Nucleus accumbens (tissue), 56 donors: ENCODE results near the gene FOXL1.
A peak's percentile ranks its signal among the peaks of the same experiment; 100 is the strongest.

ENCODE experiments used
- DNase-seq, 56 donors: peaks; one replicate each; lab custom pipeline; 2025; lab: John Stamatoyannopoulos, UW

Gene FOXL1

DNA sequence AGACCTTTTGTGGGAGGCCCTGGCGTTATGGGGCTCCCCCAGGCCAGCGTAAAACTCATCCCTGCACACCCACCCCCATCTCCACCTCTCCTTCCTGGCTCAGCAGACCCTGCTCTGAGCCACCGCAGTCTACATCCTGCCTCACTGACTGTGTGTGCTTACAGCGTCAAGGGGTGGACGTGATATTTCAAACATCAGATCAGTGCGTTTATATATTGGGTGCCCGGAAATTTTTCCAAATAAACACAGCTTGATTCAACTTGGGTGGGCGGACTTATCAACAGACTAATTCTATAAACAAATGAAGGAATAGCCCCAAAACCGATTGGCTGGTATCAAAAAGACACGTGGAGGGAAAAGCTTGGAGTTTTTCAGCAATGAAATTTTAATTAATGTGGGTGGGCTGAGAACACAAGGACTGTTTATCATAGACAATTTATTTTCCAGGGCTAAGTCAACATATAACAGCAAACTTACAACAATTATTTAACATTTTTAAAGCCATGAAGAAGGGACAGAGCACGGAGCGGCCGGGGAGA, at the start of gene FOXL1:
TSS of gene FOXL1 (plus strand) at position 489 of the 539 bp plus-strand sequence. CDS start 175 bp downstream, outside the sequence.
- no peak for DNase-seq

DNA sequence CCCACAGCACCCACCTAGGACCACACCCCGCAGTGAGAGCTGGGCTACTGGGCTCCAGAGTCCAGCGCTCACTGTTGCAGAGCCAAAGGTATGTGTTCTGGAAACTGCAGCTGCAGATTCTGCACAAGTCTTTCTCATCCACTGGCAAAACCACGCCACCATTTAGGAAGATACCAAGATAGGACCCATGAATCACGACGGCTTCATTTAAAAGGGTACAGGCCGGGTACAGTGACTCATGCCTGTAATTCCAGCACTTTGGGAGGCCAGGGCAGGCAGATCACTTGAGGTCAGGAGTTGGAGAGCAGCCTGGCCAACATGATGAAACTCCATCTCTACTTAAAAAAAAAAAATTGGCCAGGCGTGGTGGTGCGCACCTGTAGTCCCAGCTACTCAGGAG, 49.2 kb upstream of the FOXL1 start:
- DNase-seq = no peak

DNA sequence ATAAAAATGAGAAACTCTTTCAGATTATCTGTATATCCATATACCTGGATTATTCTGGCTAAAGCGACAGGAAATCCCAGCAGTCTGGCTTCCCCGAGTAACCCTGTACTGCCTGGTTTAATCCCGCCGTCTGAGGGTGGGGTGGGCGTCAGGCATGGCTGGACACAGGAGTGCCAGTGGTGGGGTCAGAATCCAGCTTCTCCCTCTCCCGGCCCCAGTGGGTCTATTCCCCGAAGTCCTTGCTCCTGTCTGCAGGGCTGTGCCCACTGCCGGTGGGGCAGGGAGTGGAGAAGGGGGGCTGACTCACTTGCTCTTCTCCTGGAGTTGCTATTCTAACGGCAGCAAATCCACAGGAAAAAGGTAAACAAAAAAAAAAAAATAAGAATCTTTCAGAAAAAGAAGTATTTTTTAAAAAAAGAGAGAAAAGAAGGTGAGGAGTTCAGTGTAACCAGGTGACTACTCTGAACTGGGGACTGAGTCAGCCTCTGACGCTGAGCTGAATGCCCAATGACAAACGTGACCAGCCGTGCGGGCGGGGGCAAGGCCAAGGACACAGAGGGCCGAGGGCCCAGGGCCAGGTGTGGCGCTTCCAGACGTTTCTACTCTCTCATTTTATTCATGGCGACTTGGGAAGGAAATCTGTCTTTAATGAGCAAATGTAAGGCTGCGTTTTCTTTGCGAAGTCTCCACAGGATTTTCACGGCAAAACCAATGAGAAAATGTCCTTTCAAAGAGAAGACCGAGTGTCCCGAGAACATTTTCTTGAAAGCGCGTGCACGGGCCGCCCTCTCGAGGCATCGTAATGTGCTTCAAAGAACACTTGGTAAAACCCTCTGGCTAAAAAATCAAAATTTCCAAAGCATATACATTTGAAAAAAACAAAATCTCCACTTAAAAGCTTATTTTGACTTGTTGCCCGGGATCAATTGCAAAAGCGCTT, 47.8 kb upstream of the FOXL1 start:
- DNase-seq = peak in 11 of 56 donors; percentile 7 to 47 (median 25)

DNA sequence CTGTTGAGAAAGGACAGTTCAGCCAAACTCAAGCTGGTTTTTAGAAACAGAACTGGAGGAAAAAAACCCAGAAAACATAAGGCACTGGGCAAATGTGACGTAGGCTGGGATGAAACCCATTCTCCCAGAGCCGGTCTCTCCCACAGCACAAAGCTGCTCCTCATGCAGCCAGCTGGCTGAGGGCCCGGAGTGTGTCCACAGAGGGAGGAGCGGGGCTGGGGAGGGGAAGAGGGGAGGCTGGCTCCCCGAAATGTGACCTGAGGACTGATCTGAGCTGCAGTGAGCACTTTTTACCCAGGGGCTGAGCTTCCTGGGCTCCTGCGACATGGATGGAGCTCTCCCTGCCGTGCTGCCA, 47.2 kb upstream of the FOXL1 start:
- peak; percentile 15 to 94 (median 76) for DNase-seq

DNA sequence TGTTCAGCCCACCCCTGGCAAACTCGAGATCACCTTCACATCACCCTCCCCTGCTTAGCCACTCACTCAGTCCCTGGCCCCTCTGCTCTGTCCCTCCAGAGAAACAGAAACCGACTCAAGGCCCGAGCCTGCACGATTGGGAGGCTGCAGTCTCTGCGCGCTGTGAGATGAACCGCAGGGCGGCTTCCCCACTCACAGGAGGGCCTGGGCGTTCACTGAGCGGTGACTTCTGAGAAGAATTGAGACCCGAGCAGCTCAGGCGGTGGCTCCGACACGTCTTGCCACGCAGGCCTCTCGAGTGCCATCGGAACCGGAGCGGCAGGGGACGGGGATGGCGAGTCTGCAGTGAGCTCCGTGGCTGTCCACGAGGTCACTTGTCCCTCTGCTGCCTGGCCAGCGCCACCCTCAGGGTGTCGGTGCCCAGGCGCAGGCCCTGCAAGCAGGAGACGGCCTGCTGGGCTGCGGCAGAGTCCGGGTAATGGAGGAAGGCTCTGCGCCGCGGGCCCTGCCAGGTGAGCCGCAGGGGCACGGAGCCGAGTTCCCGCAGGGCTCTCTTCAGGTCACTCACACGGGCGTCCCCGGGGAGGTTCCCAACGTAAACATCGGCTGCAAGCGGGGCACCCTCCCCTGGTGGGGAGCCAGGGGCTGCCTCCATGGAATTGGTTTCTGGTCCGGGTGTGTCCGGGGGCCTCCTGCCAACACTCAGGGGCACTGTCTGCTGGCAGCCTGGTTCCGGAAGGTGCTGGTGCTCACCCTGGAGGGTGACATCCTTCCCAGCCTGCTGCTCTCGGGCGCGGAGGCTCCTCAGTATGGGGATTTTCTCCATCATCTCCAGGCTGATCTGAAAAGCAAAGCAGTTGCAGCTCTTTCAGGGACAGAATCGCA, 46.5 kb upstream of the FOXL1 start:
- DNase-seq = peak in 1 of 56 donors; percentile 24

DNA sequence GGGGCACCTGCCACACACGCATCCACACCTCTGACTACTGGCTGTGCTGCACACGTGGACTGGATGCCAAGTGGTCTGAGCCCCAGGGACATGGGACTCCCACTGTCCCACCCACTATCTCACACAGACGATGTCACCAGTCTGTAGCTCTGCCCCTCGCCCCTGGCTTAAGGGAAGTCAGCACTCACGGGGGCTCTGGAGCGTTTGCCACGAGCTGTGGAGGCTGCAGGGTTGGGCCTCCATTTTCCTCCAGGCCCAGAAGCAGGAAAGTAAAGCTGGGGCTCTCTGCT, 45.9 kb upstream of the FOXL1 start:
- DNase-seq = no peak

DNA sequence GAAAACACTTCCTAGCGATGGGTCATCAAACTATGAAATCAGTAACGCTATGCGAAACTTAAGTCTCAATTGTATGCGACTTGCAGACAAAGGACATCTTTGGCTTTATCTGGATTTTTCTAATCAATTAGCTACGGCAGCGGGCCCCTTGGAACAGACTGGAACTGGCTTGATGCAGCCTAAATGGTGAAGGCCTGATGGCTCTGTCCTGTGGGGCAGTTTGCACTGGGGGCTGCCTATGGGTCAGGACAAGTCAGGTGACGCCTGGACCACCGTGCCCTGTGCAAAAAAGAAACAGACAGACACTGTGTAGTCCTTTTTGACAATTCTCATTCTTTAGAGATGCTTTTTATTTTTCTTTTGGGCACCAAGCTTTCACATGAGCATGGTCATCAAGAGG, 45.3 kb upstream of the FOXL1 start:
- DNase-seq = no peak

DNA sequence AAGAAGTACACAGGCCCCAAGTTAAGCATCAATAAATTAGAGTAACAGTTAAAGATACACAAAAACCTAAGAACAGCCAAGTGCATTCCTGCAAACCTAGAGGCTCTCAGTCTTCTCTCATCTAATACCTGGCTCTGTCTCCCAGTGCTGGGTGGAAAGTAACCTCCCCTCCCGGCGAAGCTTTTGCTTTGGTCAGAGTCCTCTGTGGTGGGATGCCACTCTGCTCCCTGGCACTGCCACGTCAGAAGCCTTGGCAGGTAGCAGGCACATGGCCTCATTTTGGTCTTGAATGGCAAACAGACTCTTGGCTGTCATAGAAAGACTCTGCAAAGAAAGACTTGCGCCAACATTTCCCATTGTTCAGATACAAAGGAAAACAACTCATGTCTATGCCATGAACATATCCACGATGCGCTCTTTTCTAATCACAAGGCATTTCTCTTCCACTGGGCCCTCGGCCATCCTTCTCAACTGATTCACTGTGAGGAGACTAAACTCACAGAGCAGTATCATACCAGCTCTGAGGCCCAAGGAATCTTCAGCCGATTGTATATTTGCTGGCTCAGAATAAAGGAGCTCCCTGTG, 44.5 kb upstream of the FOXL1 start:
- peak in 14 of 56 donors; percentile 4 to 58 (median 26) for DNase-seq

DNA sequence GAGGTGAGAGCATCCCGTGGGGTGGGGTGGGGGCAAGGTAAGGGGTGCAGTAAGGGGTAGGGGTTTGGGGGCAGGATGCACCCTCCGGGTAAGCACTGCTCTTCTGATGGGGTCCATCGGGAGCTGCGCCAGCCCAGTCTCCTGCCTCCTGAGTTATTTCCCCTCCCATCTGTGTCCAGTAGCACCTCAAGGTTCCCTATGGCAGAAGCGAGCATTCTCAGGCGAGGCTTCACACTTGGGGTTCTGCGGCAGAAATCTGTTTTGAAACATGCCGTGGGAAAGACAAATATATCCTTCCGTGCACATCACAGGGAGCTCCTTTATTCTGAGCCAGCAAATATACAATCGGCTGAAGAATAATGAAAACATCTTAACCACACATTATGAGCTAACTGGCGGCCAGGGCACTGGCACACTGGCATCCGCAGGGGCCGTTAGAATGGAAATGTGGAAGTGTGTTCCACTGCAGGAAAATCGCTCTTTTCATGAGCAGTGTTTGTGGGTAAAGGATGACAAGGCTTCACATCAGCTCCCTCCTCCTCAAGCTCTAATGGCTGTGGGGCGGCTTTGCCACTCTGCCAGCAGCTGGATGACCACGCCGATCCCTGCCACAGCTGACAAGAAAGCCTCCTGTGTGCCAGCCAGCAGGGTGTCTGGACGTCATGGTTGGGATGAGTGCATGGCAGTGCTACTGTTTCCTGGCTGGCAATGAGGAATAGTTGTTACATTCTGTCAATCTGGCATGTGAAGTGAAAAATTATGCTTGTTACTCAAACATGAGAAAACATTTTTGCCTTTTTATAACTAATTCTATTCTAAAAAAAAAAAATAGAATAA, 43.4 kb upstream of the FOXL1 start:
- DNase-seq = peak in 49 of 56 donors; percentile 9 to 82 (median 50)

DNA sequence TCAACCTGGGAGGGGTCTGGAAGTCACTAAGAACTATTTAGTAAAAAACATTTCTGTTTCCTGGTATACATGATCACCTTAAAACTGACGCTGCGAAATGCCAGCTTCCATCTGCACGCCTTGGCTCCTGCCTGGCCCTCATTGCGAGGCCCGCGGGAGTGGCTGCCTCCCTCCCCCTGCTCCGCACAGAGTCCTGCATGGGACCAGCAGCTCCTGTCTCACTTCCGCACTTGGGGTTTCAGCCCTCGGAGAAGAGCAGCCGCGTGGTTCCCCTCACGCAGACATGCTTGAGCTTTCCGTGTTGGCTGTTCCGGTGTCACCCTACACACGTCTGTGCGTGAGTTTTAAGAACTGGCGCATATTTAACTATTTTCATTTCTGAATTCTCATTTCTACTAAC, 41.7 kb upstream of the FOXL1 start:
- DNase-seq = no peak

DNA sequence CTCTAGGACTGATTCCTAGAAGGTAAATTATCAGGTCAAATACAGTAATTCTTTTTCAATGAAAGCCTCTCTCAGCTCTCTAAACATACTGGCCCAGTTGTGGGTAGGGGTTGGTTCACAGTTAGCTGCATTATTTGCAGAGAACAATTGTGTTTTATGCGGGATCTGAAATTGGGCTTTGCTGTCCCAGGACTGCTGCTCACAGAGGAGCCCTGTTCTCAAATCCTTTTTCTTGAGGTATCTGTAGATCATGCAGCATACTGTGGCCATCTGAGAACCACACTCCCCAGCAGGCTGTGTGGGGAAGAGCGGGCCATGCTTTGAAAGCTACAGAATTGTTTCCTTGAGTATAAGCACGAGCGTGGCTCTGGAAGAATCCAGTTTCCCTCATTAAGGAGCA, 40.9 kb upstream of the FOXL1 start:
- peak in 3 of 56 donors; percentile 6 to 32 (median 10) for DNase-seq

DNA sequence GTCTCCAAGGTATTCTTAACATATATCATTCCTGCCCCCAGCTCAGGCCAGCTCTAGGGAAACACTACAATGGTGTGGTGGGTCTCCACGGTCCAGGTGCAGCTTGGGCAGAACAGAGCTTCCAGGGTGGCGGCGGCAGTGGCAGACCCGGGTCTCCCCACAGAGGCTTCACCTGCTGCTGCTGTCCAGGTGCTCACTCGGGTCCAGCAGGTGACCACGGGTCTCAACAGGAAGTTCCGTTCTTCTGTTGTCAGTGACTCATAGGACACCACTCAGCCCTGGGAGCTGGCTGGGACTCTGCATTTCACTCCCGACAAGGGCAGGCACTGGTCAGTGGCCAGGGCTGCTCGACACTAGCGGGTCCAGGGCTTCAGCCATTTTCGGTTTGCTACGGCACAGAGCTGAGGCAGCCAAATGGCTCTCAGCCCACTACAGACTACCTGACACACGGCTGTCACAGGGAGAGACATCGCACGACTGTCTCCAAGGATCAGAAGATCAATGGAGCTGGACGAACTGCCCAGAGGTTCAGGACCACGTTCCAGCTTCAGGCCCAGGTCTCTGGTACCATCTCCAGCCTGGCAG, 40.1 kb upstream of the FOXL1 start:
- DNase-seq = no peak

DNA sequence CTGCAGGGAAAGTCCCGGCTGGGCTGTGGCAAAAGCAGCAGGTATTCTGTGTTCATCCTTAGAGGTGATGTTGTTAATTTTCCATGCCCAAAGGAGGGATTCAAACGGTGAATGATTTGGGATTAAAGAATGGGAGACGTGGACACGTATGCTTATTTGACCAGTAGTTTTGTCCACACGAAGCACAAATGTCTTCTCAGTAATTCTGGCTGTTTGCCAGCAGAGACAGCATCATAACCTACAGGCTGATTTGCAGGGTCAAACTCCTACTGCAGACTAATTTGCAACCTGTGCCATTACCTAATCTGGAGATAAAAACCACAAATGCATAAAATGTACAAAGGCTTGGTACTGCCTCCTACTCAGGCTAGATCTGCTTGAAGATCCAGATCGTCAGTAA, 37.5 kb upstream of the FOXL1 start:
- DNase-seq = no peak

DNA sequence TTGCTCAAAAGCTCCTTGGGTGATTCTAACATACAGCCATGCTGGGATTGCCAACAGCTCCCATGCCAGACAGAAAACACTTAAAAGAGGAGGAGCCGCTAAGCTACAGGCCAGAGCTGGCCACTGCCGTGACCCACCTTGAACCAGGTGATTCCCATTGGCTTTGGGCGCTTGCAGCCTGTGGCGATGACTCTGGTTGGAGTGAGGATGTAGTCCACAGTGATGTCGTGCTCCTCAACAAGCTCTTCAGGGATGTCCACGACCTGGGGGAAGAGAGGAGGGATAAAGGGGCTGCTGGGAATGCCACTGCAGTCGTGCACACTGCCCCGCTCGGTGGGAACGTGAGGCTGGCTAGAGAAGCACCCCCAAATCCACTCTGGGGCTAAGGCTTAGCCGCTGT, 36.8 kb upstream of the FOXL1 start:
- DNase-seq = no peak

DNA sequence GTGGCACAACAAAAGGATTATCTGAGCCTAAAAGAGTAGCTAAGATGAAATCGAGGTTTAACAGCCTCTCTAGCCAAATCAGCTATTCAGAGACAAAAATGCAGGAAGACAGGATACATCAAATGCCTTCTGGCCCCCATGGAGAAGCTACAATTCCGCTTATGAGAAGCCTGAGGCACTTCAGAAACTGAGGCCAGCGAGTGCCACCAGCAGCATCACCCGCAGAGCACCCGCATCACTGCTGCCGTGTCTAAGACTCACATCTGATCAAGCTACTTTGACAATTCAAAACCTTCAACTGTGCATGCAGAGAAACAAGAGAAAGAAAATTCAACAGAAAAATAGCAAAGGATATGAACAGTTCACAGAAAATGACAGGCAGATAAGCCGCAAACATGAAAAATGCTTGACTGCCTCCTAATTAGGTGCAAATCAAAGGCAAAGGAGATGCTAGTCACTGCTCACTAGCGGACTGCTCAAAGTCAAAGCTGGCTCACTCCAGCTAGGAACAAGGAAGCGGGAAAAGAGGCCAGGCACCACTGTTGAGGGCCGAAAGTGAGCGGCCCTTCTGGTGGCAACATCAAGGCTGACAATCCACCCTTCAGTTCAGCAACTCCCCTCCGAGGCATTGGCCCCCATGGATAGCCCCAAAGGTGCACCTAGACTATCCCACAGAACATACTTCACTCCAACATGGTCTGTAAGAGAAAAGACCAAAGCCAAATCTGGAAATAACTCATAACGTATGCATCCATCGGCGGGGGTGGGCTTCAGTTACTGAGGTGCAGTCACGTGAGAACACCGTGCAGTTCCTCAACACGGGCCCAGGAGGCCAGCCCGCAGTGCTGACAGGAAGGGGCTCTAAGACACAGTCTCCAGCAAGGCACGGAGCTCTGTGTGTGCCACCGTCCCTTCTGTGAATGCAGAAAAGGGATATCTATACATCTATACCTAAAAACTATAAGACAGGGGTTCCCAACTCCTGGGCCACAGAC, 35.3 kb upstream of the FOXL1 start:
- DNase-seq = no peak

DNA sequence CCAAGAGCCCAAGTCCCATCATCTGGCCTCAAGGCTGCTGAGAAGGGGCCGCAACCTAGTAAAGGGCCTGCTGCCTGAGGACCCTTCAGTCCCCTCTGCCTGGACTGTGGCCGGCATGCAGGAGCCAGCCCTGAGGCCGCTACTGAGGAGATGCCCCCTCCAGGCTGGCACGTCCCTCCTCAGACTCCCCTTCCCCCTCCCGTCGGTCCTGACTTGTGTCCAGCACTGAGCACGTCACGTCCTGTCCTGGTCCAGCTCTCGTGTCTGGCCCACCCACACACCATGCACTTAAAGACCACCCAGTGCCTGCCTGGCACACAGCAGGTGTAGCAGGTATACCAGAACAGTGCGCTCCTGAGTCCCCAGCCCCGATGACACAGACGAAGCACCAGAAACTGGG, 32.9 kb upstream of the FOXL1 start:
- DNase-seq = no peak

DNA sequence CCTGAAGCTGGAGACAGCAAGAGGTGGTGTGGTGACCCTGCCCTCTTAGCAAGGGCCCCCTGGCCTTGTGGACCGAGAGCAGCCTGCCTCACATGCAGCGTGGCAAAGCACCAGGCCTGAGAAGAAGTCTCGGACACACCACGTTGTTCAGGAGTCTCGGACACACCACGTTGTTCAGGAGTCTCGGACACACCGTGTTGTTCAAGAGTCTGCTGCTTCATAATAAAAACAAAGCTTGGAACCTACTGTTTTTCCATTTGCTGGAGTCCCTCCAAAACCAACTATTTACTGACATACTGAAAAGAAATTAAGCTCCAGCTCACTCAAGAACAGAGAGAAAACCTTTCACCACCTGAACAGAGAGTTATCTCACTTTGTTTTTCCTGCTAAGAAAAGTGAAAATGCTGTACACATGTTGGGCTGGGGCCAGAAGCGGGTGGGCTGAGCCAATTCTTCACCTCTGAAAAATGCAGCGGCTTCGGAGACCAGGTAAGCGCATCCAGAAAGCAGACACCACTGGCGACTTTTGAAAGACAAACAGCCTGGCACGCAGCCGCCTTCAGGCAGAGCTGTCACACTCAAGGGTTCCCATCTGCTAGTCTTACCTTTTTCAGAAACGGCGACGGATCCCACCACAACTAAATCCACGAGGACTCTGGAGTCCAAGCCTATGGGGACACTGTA, 32.3 kb upstream of the FOXL1 start:
- DNase-seq = no peak

DNA sequence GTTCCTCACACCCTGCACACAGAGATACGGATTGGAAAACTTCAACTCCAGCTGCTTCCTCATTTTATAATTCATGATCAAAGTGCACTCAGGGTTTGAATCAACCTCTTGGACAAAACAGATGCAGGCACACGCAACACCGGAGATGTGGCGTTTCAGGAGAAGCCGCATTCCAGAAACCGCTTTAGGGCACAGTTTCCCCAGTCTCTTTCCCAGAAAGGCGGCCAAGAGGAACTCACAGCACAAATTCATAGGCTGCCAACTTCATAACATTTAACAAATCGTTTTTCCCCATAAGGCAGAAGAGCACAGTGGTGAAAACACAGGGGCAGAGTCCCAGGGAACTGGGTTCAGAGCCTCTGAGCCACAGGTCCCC, 31.7 kb upstream of the FOXL1 start:
- DNase-seq = no peak
